ENCODE results near the gene PHF13. TPM values are rescaled to one million over a fixed set of nuclear protein-coding genes. Genes with fewer than 3 reads are reported as not detected.

The PHF13 gene
- polyA plus RNA-seq, 1 donor from 2014 or later: 11.0 TPM

- H3F3A ChIP-seq (ENCODE audit: insufficient read depth, low read length, poor library complexity, severe bottlenecking): no peaks in the 10 kb centered on the region
- H2AFZ ChIP-seq (ENCODE audit: low read depth, low read length): no peak overlapping the region
- H3K4me2 ChIP-seq (ENCODE audit: low read length): no peak overlapping the region
- no peaks in the 10 kb centered on the region for H3K36me3 ChIP-seq (ENCODE audit: insufficient read depth, low read length)
- H3K79me2 ChIP-seq (replicated peaks; ENCODE audit: insufficient read depth, low read length): no peaks in the 10 kb centered on the region
- H3K9ac ChIP-seq (ENCODE audit: low read length): no peak overlapping the region
- H3K27me3 ChIP-seq (ENCODE audit: insufficient read depth, low read depth, low read length): no peaks in the 10 kb centered on the region
- H3K4me3 ChIP-seq (ENCODE audit: low read length): no peak overlapping the region
- no peaks in the 10 kb centered on the region for H3K9me2 ChIP-seq (ENCODE audit: insufficient read depth, low read length)
- H4K20me1 ChIP-seq (ENCODE audit: insufficient read depth): no peaks in the 10 kb centered on the region
- TF ChIP-seq, protein P1, sequence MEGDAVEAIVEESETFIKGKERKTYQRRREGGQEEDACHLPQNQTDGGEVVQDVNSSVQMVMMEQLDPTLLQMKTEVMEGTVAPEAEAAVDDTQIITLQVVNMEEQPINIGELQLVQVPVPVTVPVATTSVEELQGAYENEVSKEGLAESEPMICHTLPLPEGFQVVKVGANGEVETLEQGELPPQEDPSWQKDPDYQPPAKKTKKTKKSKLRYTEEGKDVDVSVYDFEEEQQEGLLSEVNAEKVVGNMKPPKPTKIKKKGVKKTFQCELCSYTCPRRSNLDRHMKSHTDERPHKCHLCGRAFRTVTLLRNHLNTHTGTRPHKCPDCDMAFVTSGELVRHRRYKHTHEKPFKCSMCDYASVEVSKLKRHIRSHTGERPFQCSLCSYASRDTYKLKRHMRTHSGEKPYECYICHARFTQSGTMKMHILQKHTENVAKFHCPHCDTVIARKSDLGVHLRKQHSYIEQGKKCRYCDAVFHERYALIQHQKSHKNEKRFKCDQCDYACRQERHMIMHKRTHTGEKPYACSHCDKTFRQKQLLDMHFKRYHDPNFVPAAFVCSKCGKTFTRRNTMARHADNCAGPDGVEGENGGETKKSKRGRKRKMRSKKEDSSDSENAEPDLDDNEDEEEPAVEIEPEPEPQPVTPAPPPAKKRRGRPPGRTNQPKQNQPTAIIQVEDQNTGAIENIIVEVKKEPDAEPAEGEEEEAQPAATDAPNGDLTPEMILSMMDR (IDR thresholded peaks at IDR 0.05; ENCODE audit: poor library complexity, severe bottlenecking): no peak
- TF ChIP-seq RAD21 (conservative IDR thresholded peaks at IDR 0.05) (no peak), POLR2AphosphoS5 (IDR thresholded peaks at IDR 0.05) (no peak), SMC3 (conservative IDR thresholded peaks at IDR 0.05; ENCODE audit: poor library complexity) (no peak), REST (IDR thresholded peaks at IDR 0.05; ENCODE audit: borderline replicate concordance) (no peak), MXI1 (conservative IDR thresholded peaks at IDR 0.05; ENCODE audit: poor library complexity, severe bottlenecking) (no peak)
- H3K9me3 ChIP-seq (ENCODE audit: low read length): no peaks in the 10 kb centered on the region
- H3K27ac ChIP-seq (ENCODE audit: low read length): no peak overlapping the region
Measured at GRCh38 chr1:6570100-6570499, 43.4 kb upstream of the PHF13 start.

GRCh38 chr1:6570987-6571386 is 42.5 kb upstream of the PHF13 start:
- H3K27me3 ChIP-seq (ENCODE audit: insufficient read depth, low read depth, low read length): no peaks in the 10 kb centered on the region
- H4K20me1 ChIP-seq (ENCODE audit: insufficient read depth): no peaks in the 10 kb centered on the region
- no peaks in the 10 kb centered on the region for H3K9me2 ChIP-seq (ENCODE audit: insufficient read depth, low read length)
- no peaks in the 10 kb centered on the region for H3K79me2 ChIP-seq (replicated peaks; ENCODE audit: insufficient read depth, low read length)
- H3F3A ChIP-seq (ENCODE audit: insufficient read depth, low read length, poor library complexity, severe bottlenecking): no peaks in the 10 kb centered on the region
- TF ChIP-seq REST (IDR thresholded peaks at IDR 0.05; ENCODE audit: borderline replicate concordance) (no peak), EP300 (conservative IDR thresholded peaks at IDR 0.05; ENCODE audit: poor library complexity, severe bottlenecking) (no peak), POLR2AphosphoS5 (IDR thresholded peaks at IDR 0.05) (no peak), RAD21 (conservative IDR thresholded peaks at IDR 0.05) (no peak), SMC3 (conservative IDR thresholded peaks at IDR 0.05; ENCODE audit: poor library complexity) (no peak), EZH2 (IDR thresholded peaks at IDR 0.05; ENCODE audit: borderline replicate concordance, insufficient read depth, low read length, poor library complexity, severe bottlenecking) (no peak), MXI1 (conservative IDR thresholded peaks at IDR 0.05; ENCODE audit: poor library complexity, severe bottlenecking) (no peak), TAF1 (IDR thresholded peaks at IDR 0.05; ENCODE audit: low read depth) (no peak)
- TF ChIP-seq, protein P1 (IDR thresholded peaks at IDR 0.05; ENCODE audit: poor library complexity, severe bottlenecking): no peak
- no peak overlapping the region for H2AFZ ChIP-seq (ENCODE audit: low read depth, low read length)
- no peak overlapping the region for H3K4me3 ChIP-seq (ENCODE audit: low read length)
- no peak overlapping the region for H3K27ac ChIP-seq (ENCODE audit: low read length)
- no peaks in the 10 kb centered on the region for H3K9me3 ChIP-seq (ENCODE audit: low read length)
- H3K36me3 ChIP-seq (ENCODE audit: insufficient read depth, low read length): no peaks in the 10 kb centered on the region
- H3K4me2 ChIP-seq (ENCODE audit: low read length): no peak overlapping the region
- H3K9ac ChIP-seq (ENCODE audit: low read length): no peak overlapping the region
